Astrocyte (in vitro differentiated cells and primary cell): ENCODE data around the gene RASGRF1.

Source experiments
- EZH2 ChIP-seq: IDR thresholded peaks from 2 replicates; pipeline ENCODE4 v1.6.1; 2012; ENCODE audit warnings: mild to moderate bottlenecking, low read length, inconsistent platforms; ENCODE audit not compliant: insufficient read depth
- TF ChIP-seq, protein P1 (sequence below): IDR thresholded peaks from 2 replicates; pipeline ENCODE4 v1.5.1; 2011; ENCODE audit warnings: low read depth, mild to moderate bottlenecking, inconsistent platforms, low read length, moderate library complexity; ENCODE audit not compliant: insufficient read depth

- TF ChIP-seq, protein P1, sequence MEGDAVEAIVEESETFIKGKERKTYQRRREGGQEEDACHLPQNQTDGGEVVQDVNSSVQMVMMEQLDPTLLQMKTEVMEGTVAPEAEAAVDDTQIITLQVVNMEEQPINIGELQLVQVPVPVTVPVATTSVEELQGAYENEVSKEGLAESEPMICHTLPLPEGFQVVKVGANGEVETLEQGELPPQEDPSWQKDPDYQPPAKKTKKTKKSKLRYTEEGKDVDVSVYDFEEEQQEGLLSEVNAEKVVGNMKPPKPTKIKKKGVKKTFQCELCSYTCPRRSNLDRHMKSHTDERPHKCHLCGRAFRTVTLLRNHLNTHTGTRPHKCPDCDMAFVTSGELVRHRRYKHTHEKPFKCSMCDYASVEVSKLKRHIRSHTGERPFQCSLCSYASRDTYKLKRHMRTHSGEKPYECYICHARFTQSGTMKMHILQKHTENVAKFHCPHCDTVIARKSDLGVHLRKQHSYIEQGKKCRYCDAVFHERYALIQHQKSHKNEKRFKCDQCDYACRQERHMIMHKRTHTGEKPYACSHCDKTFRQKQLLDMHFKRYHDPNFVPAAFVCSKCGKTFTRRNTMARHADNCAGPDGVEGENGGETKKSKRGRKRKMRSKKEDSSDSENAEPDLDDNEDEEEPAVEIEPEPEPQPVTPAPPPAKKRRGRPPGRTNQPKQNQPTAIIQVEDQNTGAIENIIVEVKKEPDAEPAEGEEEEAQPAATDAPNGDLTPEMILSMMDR: no peak
- TF ChIP-seq EZH2: no peak
Observed at GRCh38 chr15:79015416-79015815, 75.2 kb downstream of the RASGRF1 start.
